HCT116 (cell line): ENCODE measurements around the gene TMPO. TPM values are rescaled to one million over a fixed set of nuclear protein-coding genes. Genes with fewer than 3 reads are reported as not detected.
A peak's percentile ranks its signal among the peaks of the same experiment; 100 is the strongest.

Experiments
- ATAC-seq: fragments of 200-7000 bp; cut with Tn5 transposase; 2 replicates; pipeline ENCODE4 v1.9.1; 2020; ENCODE audit warnings: mild to moderate bottlenecking, moderate library complexity
- BruUV-seq: library from RNA; stranded (reverse); fragments of 400-500 nt; replicated peaks from 2 replicates; lab custom pipeline; 2021; lab: Mats Ljungman, UMichigan
- CTCF ChIA-PET: fragments of 300-600 bp; sonication (Branson Sonifier 250); formaldehyde crosslinking; loops from one replicate; lab custom pipeline; 2021; ENCODE audit warnings: antibody characterized with exemption; lab: Charles Lee
- POLR2A ChIA-PET: fragments of 300-600, 350-600 bp; sonication (Branson Sonifier 250); formaldehyde crosslinking; loops from one replicate; lab custom pipeline; 2021; ENCODE audit warnings: antibody characterized with exemption; lab: Charles Lee
- RAD21 ChIA-PET, 2 experiments: fragments of 300-600 bp; sonication (Branson Sonifier 250); formaldehyde crosslinking; loops; one replicate each; lab custom pipeline; 2023; ENCODE audit warnings: low total read pairs in 2 of 2; ENCODE audit not compliant: uncharacterized antibody in 2 of 2, unreplicated experiment in 2 of 2, low non-redundant PET in 1 of 2; lab: Charles Lee
- DNase-seq: peaks from one replicate; pipeline ENCODE4 v3.0.0-alpha.2; 2010; ENCODE audit warnings: low read depth, low spot score
- H2AFZ ChIP-seq: fragments of 200-600 bp; shearing (Covaris generic), sonication (generic); 2 replicates; pipeline ENCODE4 v1.6.1; 2017; ENCODE audit warnings: low read depth, mixed run types, mixed read lengths, antibody characterized with exemption, low read length; ENCODE audit not compliant: poor library complexity, severe bottlenecking
- H3K27ac ChIP-seq: 2 replicates; pipeline ENCODE4 v1.5.1; 2012; ENCODE audit warnings: low read depth, low read length
- H3K27me3 ChIP-seq: fragments of 200-600 bp; sonication (generic); 2 replicates; pipeline ENCODE4 v1.6.1; 2016; ENCODE audit warnings: mixed run types, low read length, mixed read lengths; ENCODE audit not compliant: insufficient read depth
- H3K36me3 ChIP-seq, 2 experiments: fragments of 200-500 bp in 1 of 2; fragments of 200-600 bp in 1 of 2; sonication (Bioruptor generic) in 1 of 2; sonication (generic) in 1 of 2; 2 replicates each; pipeline versions ENCODE4 v1.5.1 to v1.6.1; 2014 to 2016; ENCODE audit warnings: low read length in 2 of 2, inconsistent platforms in 1 of 2, mixed read lengths in 1 of 2, mixed run types in 1 of 2; ENCODE audit not compliant: insufficient read depth in 2 of 2, control insufficient read depth in 1 of 2
- H3K4me1 ChIP-seq, 2 experiments: fragments of 200-600 bp in 1 of 2; sonication (generic) in 1 of 2; 2 replicates each; pipeline versions ENCODE4 v1.5.1 to v1.6.1; 2012 to 2017; ENCODE audit warnings: low read length in 2 of 2, inconsistent platforms in 1 of 2, mild to moderate bottlenecking in 1 of 2, mixed read lengths in 1 of 2, mixed run types in 1 of 2, moderate library complexity in 1 of 2; ENCODE audit not compliant: insufficient read depth in 2 of 2, control insufficient read depth in 1 of 2
- H3K4me2 ChIP-seq: fragments of 200-600 bp; sonication (generic); 2 replicates; pipeline ENCODE4 v1.6.1; 2017; ENCODE audit warnings: mixed run types, low read length, mixed read lengths
- H3K4me3 ChIP-seq, 2 experiments: fragments of 200-600 bp in 1 of 2; sonication (generic) in 1 of 2; replicated peaks in 1 of 2; 2 replicates each; pipeline ENCODE4 v1.5.1; 2011 to 2016; ENCODE audit warnings: low read length in 2 of 2, control low read depth in 1 of 2, low read depth in 1 of 2, mild to moderate bottlenecking in 1 of 2, mixed read lengths in 1 of 2, mixed run types in 1 of 2
- H3K79me2 ChIP-seq: fragments of 200-600 bp; sonication (generic); 2 replicates; pipeline ENCODE4 v1.6.1; 2017; ENCODE audit warnings: mild to moderate bottlenecking, mixed run types, low read length, moderate library complexity, mixed read lengths; ENCODE audit not compliant: insufficient read depth
- H3K9ac ChIP-seq: fragments of 200-600 bp; sonication (generic); 2 replicates; pipeline ENCODE4 v1.6.1; 2016; ENCODE audit warnings: low read length, mixed read lengths
- H3K9me2 ChIP-seq: fragments of 200-600 bp; sonication (generic), shearing (Covaris generic); 2 replicates; pipeline ENCODE4 v1.6.1; 2017; ENCODE audit warnings: mixed run types, mild to moderate bottlenecking, moderate library complexity; ENCODE audit not compliant: insufficient read depth
- H3K9me3 ChIP-seq, 2 experiments: fragments of 200-500 bp in 1 of 2; fragments of 200-600 bp in 1 of 2; sonication (Bioruptor generic) in 1 of 2; sonication (generic) in 1 of 2; 2 replicates each; pipeline ENCODE4 v1.6.1; 2014 to 2017; ENCODE audit warnings: low read length in 2 of 2, mixed read lengths in 2 of 2, inconsistent platforms in 1 of 2, low read depth in 1 of 2, mild to moderate bottlenecking in 1 of 2, mixed run types in 1 of 2, moderate library complexity in 1 of 2; ENCODE audit not compliant: control insufficient read depth in 1 of 2, insufficient read depth in 1 of 2
- H4K20me1 ChIP-seq: fragments of 200-600 bp; sonication (generic), shearing (Covaris generic); 2 replicates; pipeline ENCODE4 v1.6.1; 2017; ENCODE audit warnings: mixed run types, mild to moderate bottlenecking, moderate library complexity; ENCODE audit not compliant: insufficient read depth
- CEBPB ChIP-seq: IDR thresholded peaks from 2 replicates; pipeline ENCODE4 v1.6.1; 2012; ENCODE audit warnings: low read depth
- CTCF ChIP-seq, 3 experiments: fragments of 200-600 bp in 1 of 3; sonication (generic) in 1 of 3; IDR thresholded peaks in 2 of 3; conservative IDR thresholded peaks in 1 of 3; 2 replicates each; pipeline ENCODE4 v1.5.1; 2012 to 2017; ENCODE audit warnings: low read depth in 2 of 3, low read length in 2 of 3, antibody characterized with exemption in 1 of 3, borderline replicate concordance in 1 of 3, control low read depth in 1 of 3, mild to moderate bottlenecking in 1 of 3, mixed read lengths in 1 of 3, mixed run types in 1 of 3, moderate library complexity in 1 of 3; ENCODE audit not compliant: insufficient read depth in 1 of 3
- EGR1 ChIP-seq: IDR thresholded peaks from 2 replicates; pipeline ENCODE4 v1.6.1; 2012; ENCODE audit warnings: low read depth
- EZH2 ChIP-seq: fragments of 200-600 bp; sonication (generic); IDR thresholded peaks from 2 replicates; pipeline ENCODE4 v1.6.1; 2017; ENCODE audit warnings: antibody characterized with exemption, mixed run types
- FOSL1 ChIP-seq: IDR thresholded peaks from 2 replicates; pipeline ENCODE4 v1.6.1; 2012; ENCODE audit warnings: low read depth
- JUND ChIP-seq: IDR thresholded peaks from 2 replicates; pipeline ENCODE4 v1.6.1; 2012
- MAX ChIP-seq: IDR thresholded peaks from 2 replicates; pipeline ENCODE4 v1.6.1; 2012
- POLR2AphosphoS5 ChIP-seq: IDR thresholded peaks from 2 replicates; pipeline ENCODE4 v1.6.1; 2011; ENCODE audit warnings: mild to moderate bottlenecking, low read depth, low read length, moderate library complexity
- REST ChIP-seq: IDR thresholded peaks from 2 replicates; pipeline ENCODE4 v1.6.1; 2012; ENCODE audit warnings: low read depth
- SP1 ChIP-seq: IDR thresholded peaks from 2 replicates; pipeline ENCODE4 v1.6.1; 2012; ENCODE audit warnings: low read depth
- SRF ChIP-seq: IDR thresholded peaks from 2 replicates; pipeline ENCODE4 v1.6.1; 2012; ENCODE audit warnings: low read depth
- TCF7L2 ChIP-seq: IDR thresholded peaks from 2 replicates; pipeline ENCODE4 v1.7.0; 2011; ENCODE audit warnings: borderline replicate concordance, inconsistent platforms; ENCODE audit not compliant: insufficient read depth, insufficient read length; ENCODE audit errors: extremely low read depth
- YY1 ChIP-seq: IDR thresholded peaks from 2 replicates; pipeline ENCODE4 v1.6.1; 2011; ENCODE audit warnings: low read length, low read depth, moderate library complexity, mild to moderate bottlenecking; ENCODE audit not compliant: insufficient replicate concordance; ENCODE audit errors: extremely low read depth
- ZNF274 ChIP-seq: fragments of 200-500 bp; sonication (Bioruptor generic); IDR thresholded peaks from 2 replicates; pipeline ENCODE4 v1.6.1; 2014; ENCODE audit warnings: mild to moderate bottlenecking, low read depth, low read length, inconsistent platforms
- intact Hi-C: fragments of 100-400 bp; cut with micrococcal nuclease; formaldehyde crosslinking; loops from 2 replicates; pipeline ENCODE4 v1.10.0; 2022
- total RNA-seq: library from RNA; stranded (reverse); gene quantifications from one replicate; pipeline ENCODE4 v1.2.1, GENCODE V29; 2021; ENCODE audit not compliant: unreplicated experiment

TMPO gene
- total RNA-seq, 1 experiment from 2014 or later = 207 TPM

- DNase-seq = no peak
- ChIA-PET RAD21 (no interaction called here), POLR2A (interaction anchor here (0.6 kb wide), 1 partner anchor 29 kb away, joined by 3 read pairs; no protein-coding TSS in a partner anchor), CTCF (no interaction called here)
- H3K9me2 ChIP-seq = no peaks in the 10 kb centered on the region
- H3K27ac ChIP-seq = no peak overlapping the region
- ATAC-seq = no peak
- H3K4me3 ChIP-seq = no peak overlapping the region
- no peak overlapping the region for H3K9ac ChIP-seq
- TF ChIP-seq YY1 = no peak
- no peak for TF ChIP-seq TCF7L2
- no peak for TF ChIP-seq CTCF (IDR thresholded peaks at IDR 0.05 in 2 of 3, conservative IDR thresholded peaks at IDR 0.05 in 1 of 3; ENCODE audit: borderline replicate concordance in 1 of 3, insufficient read depth in 1 of 3, low read depth in 2 of 3, low read length in 2 of 3)
- no peak for TF ChIP-seq MAX
- no peak for TF ChIP-seq SP1
- no peak for TF ChIP-seq ZNF274
- no peak for TF ChIP-seq JUND
- TF ChIP-seq EGR1 = no peak
- TF ChIP-seq FOSL1 = no peak
- no peak for TF ChIP-seq REST
- no peak for TF ChIP-seq CEBPB
- TF ChIP-seq POLR2AphosphoS5 = no peak
- TF ChIP-seq EZH2 = no peak
- no peak for TF ChIP-seq SRF
- H2AFZ ChIP-seq = no peak overlapping the region
- intact Hi-C loops = no loop called here
- H3K9me3 ChIP-seq = no peaks in the 10 kb centered on the region
- peaks cover 97% of the 10 kb centered on the region for H3K79me2 ChIP-seq
- TSS peak; percentile 7 for BruUV-seq
- H3K36me3 ChIP-seq = peaks cover 67 to 68% of the 10 kb centered on the region in 2 experiments
- no peak overlapping the region for H3K4me2 ChIP-seq
- H3K27me3 ChIP-seq = no peaks in the 10 kb centered on the region
- no peaks in the 10 kb centered on the region for H3K4me1 ChIP-seq
- H4K20me1 ChIP-seq = peaks cover 28% of the 10 kb centered on the region; the same call in 1 of the 2 replicates
These were observed 22.6 kb downstream of the TMPO start for GRCh38 chr12:98538031-98538430.
